ENCODE data around the gene CNTNAP2. TPM values are rescaled to one million over a fixed set of nuclear protein-coding genes. Genes with fewer than 3 reads are reported as not detected.

CNTNAP2 gene
- total and polyA plus RNA-seq, 2 experiments from 2014 or later = not detected

GRCh38 chr7:146510088-146510680 is 393.6 kb downstream of the CNTNAP2 start:
- H4K20me1 ChIP-seq (ENCODE audit: insufficient read depth) = no peaks in the 10 kb centered on the region
- H3K79me2 ChIP-seq (ENCODE audit: insufficient read depth) = no peaks in the 10 kb centered on the region
- 6 to 12% methylated on average over 1 of the region's 1 CpG for WGBS, 2 experiments (ENCODE audit: low coverage in 1 of 2, low lambda C conversion rate in 2 of 2, missing lambda C conversion rate in 2 of 2)
- H3K9me2 ChIP-seq (ENCODE audit: insufficient read depth) = no peaks in the 10 kb centered on the region
- no peaks in the 10 kb centered on the region for H3K27me3 ChIP-seq (replicated peaks; ENCODE audit: insufficient read depth)
- no peak overlapping the region for H3K9ac ChIP-seq
- no peak overlapping the region for H2AFZ ChIP-seq
- no peak for DNase-seq
- H3K27ac ChIP-seq = no peak overlapping the region
- no peaks in the 10 kb centered on the region for H3K4me1 ChIP-seq (ENCODE audit: insufficient read depth)
- H3F3A ChIP-seq (ENCODE audit: insufficient read depth) = no peaks in the 10 kb centered on the region
- in situ Hi-C loops (cut with MboI) = no loop called here
- TF ChIP-seq EZH2phosphoT487 (IDR thresholded peaks at IDR 0.05; ENCODE audit: insufficient read depth, low read depth) (no peak), EZH2 (IDR thresholded peaks at IDR 0.05; ENCODE audit: insufficient read depth, poor library complexity, severe bottlenecking) (no peak)
- no peak overlapping the region for H3K4me2 ChIP-seq (ENCODE audit: unreplicated experiment)
- no peaks in the 10 kb centered on the region for H3K9me3 ChIP-seq (ENCODE audit: low read depth)
- H3K4me3 ChIP-seq = no peak overlapping the region
- no peaks in the 10 kb centered on the region for H3K36me3 ChIP-seq (ENCODE audit: low read depth)

GRCh38 chr7:146514304-146514703 is 397.7 kb downstream of the CNTNAP2 start:
- no peaks in the 10 kb centered on the region for H3K9me2 ChIP-seq (ENCODE audit: insufficient read depth)
- in situ Hi-C loops (cut with MboI) = no loop called here
- no peak overlapping the region for H3K9ac ChIP-seq
- H2AFZ ChIP-seq = no peak overlapping the region
- no peak overlapping the region for H3K27ac ChIP-seq
- 48 to 59% methylated on average over 1 of the region's 1 CpG for WGBS, 2 experiments (ENCODE audit: low coverage in 1 of 2, low lambda C conversion rate in 2 of 2, missing lambda C conversion rate in 2 of 2)
- no peaks in the 10 kb centered on the region for H3K36me3 ChIP-seq (ENCODE audit: low read depth)
- H3K4me3 ChIP-seq = no peak overlapping the region
- H3K27me3 ChIP-seq (replicated peaks; ENCODE audit: insufficient read depth) = no peaks in the 10 kb centered on the region
- H3K4me2 ChIP-seq (ENCODE audit: unreplicated experiment) = no peak overlapping the region
- no peaks in the 10 kb centered on the region for H3F3A ChIP-seq (ENCODE audit: insufficient read depth)
- no peaks in the 10 kb centered on the region for H3K79me2 ChIP-seq (ENCODE audit: insufficient read depth)
- no peaks in the 10 kb centered on the region for H3K9me3 ChIP-seq (ENCODE audit: low read depth)
- H3K4me1 ChIP-seq (ENCODE audit: insufficient read depth) = no peaks in the 10 kb centered on the region
- TF ChIP-seq EZH2phosphoT487 (IDR thresholded peaks at IDR 0.05; ENCODE audit: insufficient read depth, low read depth) (no peak), EZH2 (IDR thresholded peaks at IDR 0.05; ENCODE audit: insufficient read depth, poor library complexity, severe bottlenecking) (no peak)
- H4K20me1 ChIP-seq (ENCODE audit: insufficient read depth) = no peaks in the 10 kb centered on the region
- no peak for DNase-seq

DNA sequence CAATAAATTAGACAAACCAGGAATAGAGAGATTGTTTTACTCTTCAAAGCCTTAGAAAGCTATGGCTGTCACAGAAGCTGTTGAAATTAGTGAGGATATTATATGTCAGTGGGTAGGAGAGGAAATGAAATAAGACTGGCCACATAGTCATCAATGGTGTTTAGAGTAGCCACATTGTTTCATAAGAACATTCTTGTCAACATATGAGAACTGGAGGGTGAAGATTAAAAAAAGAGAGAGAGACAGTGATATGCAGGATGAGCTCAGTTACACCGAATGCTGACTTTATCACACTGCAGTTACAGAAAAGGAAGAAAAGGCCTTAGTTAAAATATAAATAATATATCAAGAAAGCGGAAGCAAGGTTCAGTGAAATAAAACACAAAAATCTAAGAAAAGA is 412.0 kb downstream of the CNTNAP2 start:
- WGBS, 2 experiments (ENCODE audit: low coverage in 1 of 2, low lambda C conversion rate in 2 of 2, missing lambda C conversion rate in 2 of 2) = 13 to 16% methylated on average over 2 of the region's 2 CpGs
- in situ Hi-C loops (cut with MboI) = no loop called here
- H3K9me3 ChIP-seq (ENCODE audit: low read depth) = no peaks in the 10 kb centered on the region
- no peak for DNase-seq
- TF ChIP-seq EZH2 (IDR thresholded peaks at IDR 0.05; ENCODE audit: insufficient read depth, poor library complexity, severe bottlenecking) = no peak
- TF ChIP-seq EZH2phosphoT487 (IDR thresholded peaks at IDR 0.05; ENCODE audit: insufficient read depth, low read depth) = no peak
- H3K27ac ChIP-seq = no peak overlapping the region
- H3K9ac ChIP-seq = no peak overlapping the region
- H3K4me1 ChIP-seq (ENCODE audit: insufficient read depth) = no peaks in the 10 kb centered on the region
- H3K36me3 ChIP-seq (ENCODE audit: low read depth) = no peaks in the 10 kb centered on the region
- no peaks in the 10 kb centered on the region for H4K20me1 ChIP-seq (ENCODE audit: insufficient read depth)
- no peaks in the 10 kb centered on the region for H3K27me3 ChIP-seq (replicated peaks; ENCODE audit: insufficient read depth)
- H3K4me2 ChIP-seq (ENCODE audit: unreplicated experiment) = no peak overlapping the region
- H2AFZ ChIP-seq = no peak overlapping the region
- no peak overlapping the region for H3K4me3 ChIP-seq
- no peaks in the 10 kb centered on the region for H3K79me2 ChIP-seq (ENCODE audit: insufficient read depth)
- no peaks in the 10 kb centered on the region for H3F3A ChIP-seq (ENCODE audit: insufficient read depth)
- no peaks in the 10 kb centered on the region for H3K9me2 ChIP-seq (ENCODE audit: insufficient read depth)

- Histone ChIP-seq H3K4me2 (ENCODE audit: unreplicated experiment) (no peak overlapping the region), H3K27me3 (replicated peaks; ENCODE audit: insufficient read depth) (no peaks in the 10 kb centered on the region), H3K4me3 (no peak overlapping the region), H4K20me1 (ENCODE audit: insufficient read depth) (no peaks in the 10 kb centered on the region), H3K36me3 (ENCODE audit: low read depth) (no peaks in the 10 kb centered on the region), H3K9me3 (ENCODE audit: low read depth) (no peaks in the 10 kb centered on the region), H2AFZ (no peak overlapping the region), H3K4me1 (ENCODE audit: insufficient read depth) (no peaks in the 10 kb centered on the region), H3K9me2 (ENCODE audit: insufficient read depth) (no peaks in the 10 kb centered on the region), H3K27ac (no peak overlapping the region), H3F3A (ENCODE audit: insufficient read depth) (no peaks in the 10 kb centered on the region), H3K79me2 (ENCODE audit: insufficient read depth) (no peaks in the 10 kb centered on the region), H3K9ac (no peak overlapping the region)
- DNase-seq = no peak
- TF ChIP-seq EZH2 (IDR thresholded peaks at IDR 0.05; ENCODE audit: insufficient read depth, poor library complexity, severe bottlenecking) (no peak), EZH2phosphoT487 (IDR thresholded peaks at IDR 0.05; ENCODE audit: insufficient read depth, low read depth) (no peak)
- 0 to 10% methylated on average over 1 of the region's 1 CpG for WGBS, 2 experiments (ENCODE audit: low coverage in 1 of 2, low lambda C conversion rate in 2 of 2, missing lambda C conversion rate in 2 of 2)
- in situ Hi-C loops (cut with MboI) = no loop called here
Measured at GRCh38 chr7:146539836-146540235, 423.2 kb downstream of the CNTNAP2 start.

DNA sequence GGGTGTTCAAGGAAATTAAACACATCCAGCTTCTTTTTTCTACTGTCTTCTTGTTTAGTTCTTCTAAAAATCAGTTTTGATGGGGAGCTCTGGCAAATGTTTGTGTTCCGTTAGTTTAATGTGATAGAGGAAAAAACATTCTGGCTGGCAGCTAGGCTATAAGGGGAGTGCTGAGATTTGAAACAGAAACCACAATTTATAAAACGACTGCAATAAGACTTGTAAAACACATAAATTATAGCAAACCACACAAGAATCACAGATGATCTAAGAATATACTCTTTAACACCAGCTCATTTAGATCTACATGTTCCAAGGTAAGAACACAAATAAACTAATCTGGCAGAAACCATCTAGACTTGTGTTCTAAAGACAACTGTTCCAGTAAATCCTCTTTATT is 425.5 kb downstream of the CNTNAP2 start:
- Histone ChIP-seq H3K27me3 (replicated peaks; ENCODE audit: insufficient read depth) (no peaks in the 10 kb centered on the region), H3K4me1 (ENCODE audit: insufficient read depth) (no peaks in the 10 kb centered on the region), H3K79me2 (ENCODE audit: insufficient read depth) (no peaks in the 10 kb centered on the region), H3F3A (ENCODE audit: insufficient read depth) (no peaks in the 10 kb centered on the region), H3K4me3 (no peak overlapping the region), H3K4me2 (ENCODE audit: unreplicated experiment) (no peak overlapping the region), H3K9me3 (ENCODE audit: low read depth) (no peaks in the 10 kb centered on the region), H3K9me2 (ENCODE audit: insufficient read depth) (no peaks in the 10 kb centered on the region), H2AFZ (no peak overlapping the region), H3K9ac (no peak overlapping the region), H3K27ac (no peak overlapping the region), H4K20me1 (ENCODE audit: insufficient read depth) (no peaks in the 10 kb centered on the region), H3K36me3 (ENCODE audit: low read depth) (no peaks in the 10 kb centered on the region)
- WGBS, 2 experiments (ENCODE audit: low coverage in 1 of 2, low lambda C conversion rate in 2 of 2, missing lambda C conversion rate in 2 of 2) = 1 to 2% methylated on average over 2 of the region's 2 CpGs
- no peak for TF ChIP-seq EZH2 (IDR thresholded peaks at IDR 0.05; ENCODE audit: insufficient read depth, poor library complexity, severe bottlenecking)
- TF ChIP-seq EZH2phosphoT487 (IDR thresholded peaks at IDR 0.05; ENCODE audit: insufficient read depth, low read depth) = no peak
- in situ Hi-C loops (cut with MboI) = no loop called here
- no peak for DNase-seq

Data from GM23248 (cell line).